Jurkat, Clone E6-1 (cell line): ENCODE measurements around the gene OPRD1.
"Not testable (repeated sequence)": the region's sequence is repeated elsewhere in the genome, so short reads cannot be mapped to it uniquely, and the experiment has no call there.

Experiments
- DNase-seq: peaks from one replicate; pipeline ENCODE4 v3.0.0-alpha.2; 2011; ENCODE audit warnings: low read depth, low spot score
- H3K4me3 ChIP-seq: 2 replicates; pipeline ENCODE4 v1.5.1; 2011; ENCODE audit warnings: mild to moderate bottlenecking, low read length, control low read depth, moderate library complexity

Gene OPRD1

DNA sequence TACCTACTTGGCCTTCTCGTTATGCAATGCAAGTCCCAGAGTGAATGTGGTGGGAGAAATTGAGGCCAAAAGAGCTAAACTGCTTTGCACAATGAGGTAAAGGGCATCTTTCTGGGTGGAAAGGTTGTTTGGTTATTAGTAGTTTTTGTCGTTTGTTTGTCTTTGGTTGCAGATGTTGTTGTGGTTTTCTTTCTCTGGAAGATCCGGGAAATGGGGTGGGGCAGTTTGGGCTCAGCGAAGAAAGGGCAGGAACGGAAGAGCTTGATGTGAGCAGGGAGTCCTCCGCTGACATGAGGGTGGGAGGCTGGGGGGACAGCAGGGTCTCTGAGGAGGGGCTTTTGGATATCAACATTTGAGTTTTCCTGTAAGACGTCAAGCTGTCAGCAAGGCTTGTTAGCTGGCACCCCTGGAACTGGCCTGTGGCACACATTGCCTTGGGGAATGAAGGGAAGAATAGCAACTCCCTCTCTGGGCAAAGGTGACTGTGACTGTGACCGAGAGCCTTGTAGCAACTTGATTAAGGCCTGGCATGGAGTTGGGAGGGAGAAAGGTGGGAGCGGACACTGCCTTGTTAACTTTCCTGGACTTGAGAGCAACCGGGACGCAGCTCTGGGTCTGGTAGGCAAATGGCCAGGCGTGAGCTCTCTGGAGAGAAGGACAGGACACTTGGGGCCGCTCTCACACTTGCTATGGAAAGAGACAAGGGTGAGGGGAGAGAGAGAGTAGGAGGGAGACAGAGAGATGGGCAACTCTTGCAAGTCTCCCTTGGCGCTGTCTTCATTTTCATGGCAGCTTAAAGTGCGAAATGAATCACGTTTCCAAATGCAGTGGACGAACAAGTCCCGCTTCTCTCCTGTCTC, 15.4 kb upstream of the OPRD1 start:
- no peak overlapping the region for H3K4me3 ChIP-seq
- DNase-seq = no peak

DNA sequence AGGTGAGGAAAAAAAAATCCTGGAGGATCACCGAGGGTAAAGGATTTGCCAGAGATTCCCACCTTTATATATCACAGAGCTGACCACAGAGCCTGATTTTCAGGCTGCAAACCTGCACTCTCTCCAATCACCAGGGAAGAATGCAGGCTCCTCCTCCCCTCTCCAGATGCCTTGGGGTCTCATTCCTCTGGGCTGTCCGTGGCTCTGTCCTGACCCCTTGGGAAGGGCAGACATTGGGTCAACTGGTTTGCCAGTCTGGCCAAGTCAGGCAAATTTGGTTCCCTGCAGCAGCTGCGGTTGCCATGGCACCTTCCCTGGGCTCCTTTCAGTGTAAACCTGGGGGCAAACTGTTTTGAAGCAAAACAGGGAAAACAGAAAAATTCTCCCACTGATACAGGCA, 11.6 kb upstream of the OPRD1 start:
- H3K4me3 ChIP-seq = no peak overlapping the region
- DNase-seq = no peak

DNA sequence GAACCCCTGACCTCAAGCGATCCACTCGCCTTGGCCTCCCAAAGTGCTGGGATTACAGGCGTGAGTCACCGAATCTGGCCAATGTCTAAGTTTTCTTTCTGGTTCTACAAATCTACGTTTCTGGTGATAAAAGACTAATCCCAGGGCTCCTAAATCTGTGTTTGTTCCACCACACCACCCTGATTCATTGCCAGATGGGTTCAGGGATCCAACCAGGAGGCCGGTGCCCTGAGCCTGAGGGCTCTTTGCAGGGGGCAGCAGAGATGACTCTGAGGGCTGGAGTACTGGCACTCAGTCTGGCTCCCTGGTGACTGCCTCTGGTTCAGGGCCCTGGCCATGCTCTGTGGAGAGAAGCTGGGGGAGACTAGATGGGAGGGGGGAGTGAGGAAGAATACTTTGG, 10.5 kb upstream of the OPRD1 start:
- DNase-seq = no peak
- no peak overlapping the region for H3K4me3 ChIP-seq

DNA sequence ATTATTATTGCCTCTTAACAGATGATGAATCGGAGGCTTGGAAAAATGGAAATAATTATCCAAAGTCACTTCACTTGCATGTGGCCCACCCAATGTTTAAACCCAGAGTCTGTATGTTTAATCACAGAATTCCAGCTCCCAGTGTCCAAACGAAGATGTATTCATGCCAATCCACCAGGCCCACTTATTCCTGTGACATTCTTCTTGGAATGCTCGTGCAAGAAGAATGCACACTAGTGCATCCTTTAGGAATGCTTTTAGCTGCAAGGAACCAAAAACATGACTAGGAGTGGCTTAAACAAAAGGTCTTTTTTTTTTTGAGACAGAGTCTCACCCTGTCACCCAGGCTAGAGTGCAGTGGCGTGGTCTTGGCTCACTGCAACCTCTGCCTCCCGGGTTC, 8.9 kb upstream of the OPRD1 start:
- H3K4me3 ChIP-seq = no peak overlapping the region
- no peak for DNase-seq

DNA sequence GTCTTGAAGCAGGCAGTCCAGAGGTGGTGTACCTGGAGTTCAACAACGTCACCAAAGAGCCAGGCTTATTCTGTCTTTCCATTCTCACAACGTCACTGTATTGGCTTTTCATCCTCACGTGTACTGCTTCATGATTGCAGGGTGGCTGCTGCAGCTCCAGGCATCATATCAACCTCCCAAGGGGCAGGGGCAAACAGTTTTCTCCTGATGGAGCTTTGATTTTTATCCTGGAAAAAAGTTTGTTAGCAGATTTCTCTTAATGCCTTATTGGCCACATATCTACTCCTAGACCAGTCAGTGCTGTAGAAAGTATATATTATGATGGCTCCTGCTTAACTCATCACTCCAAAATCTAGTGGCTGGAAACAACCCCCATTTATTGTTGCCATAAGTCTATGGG, 8.3 kb upstream of the OPRD1 start:
- DNase-seq = no peak
- no peak overlapping the region for H3K4me3 ChIP-seq

DNA sequence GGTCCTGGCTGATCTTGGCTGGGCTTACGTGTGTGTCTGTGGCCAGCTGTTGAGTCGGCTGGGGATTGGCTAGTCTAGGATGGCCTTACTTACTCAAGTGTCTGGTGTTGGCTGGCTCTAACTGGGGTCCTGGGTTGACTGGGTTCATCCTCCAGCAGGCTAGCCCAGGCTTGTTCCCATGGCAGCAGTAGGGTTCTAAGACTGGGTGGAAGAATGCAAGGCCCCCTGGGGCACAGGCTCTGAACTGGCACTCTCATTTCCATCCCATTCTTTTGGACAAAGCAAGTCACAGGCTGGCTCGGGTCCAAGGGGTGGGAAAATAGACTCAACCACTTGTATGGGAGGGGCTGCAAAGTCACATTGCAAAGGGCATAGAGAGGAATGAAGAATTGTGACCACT, 7.9 kb upstream of the OPRD1 start:
- no peak overlapping the region for H3K4me3 ChIP-seq
- no peak for DNase-seq

DNA sequence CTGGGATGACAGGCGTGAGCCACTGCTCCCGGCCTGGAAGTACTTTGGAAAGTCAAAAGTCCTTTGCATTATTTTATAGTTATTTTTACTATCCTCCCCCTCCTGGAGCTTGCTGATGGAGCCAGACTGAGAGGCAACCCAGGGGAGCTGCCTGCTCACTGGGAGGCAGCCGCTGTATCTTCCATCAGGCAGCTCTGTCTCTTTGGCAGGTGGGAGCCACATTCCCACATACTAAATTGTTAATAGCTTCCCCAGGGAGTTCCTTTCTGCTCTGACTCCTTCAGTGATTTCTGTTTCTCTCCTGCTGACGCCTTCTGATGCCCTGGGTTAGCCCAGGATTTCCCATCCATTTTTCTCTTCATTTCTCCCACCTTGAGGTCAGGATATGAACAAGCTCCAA, 4.9 kb upstream of the OPRD1 start:
- H3K4me3 ChIP-seq = no peak overlapping the region
- no peak for DNase-seq

DNA sequence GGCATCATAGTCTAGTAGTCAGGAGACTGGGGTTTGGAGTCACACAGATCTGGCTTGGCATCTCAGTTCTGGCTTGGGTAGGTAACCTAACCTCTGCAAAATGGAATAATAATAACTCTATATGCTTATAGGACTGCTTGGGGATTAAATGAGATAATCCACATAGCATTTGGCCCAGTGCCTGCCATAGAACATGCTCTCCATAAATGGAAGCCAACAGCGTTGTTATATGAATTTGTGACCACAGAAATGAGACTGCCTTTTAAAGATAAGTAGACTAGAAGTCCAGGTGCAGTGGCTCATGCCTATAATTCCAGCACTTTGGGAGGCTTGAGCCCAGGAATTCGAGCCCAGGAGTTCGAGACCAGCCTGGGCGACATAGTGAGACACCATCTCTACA, 4.0 kb upstream of the OPRD1 start:
- no peak for DNase-seq
- H3K4me3 ChIP-seq = no peak overlapping the region

DNA sequence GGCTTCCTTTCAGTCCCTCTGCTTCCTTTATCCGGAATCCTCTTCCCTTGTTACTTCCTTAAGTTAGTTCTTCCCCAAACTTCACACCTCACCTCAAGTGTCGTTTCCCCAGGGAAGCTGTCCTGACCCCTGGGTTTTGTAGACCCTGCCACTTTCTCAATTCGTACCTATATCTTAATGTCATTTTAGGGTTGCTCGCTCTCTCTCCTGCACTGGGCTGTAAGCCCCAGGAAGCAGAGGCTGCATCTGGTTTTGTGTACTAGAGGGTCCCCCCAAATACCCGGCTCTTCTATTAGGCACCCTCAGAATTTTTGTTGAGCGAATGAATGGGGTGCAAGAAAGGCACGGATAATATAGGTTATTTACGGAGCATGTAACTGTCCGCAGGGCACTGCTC, 603 bp upstream of the OPRD1 start:
- DNase-seq = no peak
- H3K4me3 ChIP-seq = no peak overlapping the region

DNA sequence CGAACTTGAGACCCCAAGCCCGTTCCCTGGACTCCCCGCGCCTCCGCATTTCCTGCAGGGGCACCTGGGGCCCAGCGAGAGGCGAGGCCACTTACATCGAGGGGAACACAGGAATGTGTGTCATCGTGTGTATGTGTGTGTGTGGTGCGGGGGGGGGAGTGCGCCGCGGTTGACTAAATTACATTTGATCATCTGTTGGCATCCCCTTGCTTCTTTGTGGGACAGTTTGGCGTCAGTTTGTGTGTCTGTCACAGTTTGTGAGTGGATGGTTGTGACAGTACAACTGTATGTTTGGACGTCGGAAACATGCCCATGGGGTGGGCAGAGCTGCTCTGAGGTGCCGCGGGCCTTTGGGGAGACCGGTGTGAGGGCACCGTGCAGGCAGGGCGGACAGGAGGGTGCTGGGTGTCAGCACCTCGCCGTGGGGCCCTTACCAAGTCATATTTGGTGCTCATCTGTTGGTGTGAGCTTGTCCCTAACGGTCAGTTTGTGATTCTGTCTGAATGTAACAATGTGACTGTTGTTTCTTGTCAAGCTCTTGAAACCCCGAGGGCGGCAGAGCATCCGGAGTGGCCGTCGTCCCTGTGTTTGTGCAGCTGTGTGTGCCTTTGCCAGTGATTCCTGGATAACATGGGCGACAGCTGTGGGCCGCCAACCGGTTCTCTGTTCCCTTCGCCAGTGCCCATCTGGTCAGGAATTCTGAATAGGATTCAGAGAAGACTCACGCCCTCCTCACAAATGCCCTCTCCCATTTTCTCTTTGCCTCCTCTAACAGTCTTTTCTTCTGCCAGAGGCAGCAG, 899 bp downstream of the OPRD1 start:
- DNase-seq = no peak
- H3K4me3 ChIP-seq = no peak overlapping the region

DNA sequence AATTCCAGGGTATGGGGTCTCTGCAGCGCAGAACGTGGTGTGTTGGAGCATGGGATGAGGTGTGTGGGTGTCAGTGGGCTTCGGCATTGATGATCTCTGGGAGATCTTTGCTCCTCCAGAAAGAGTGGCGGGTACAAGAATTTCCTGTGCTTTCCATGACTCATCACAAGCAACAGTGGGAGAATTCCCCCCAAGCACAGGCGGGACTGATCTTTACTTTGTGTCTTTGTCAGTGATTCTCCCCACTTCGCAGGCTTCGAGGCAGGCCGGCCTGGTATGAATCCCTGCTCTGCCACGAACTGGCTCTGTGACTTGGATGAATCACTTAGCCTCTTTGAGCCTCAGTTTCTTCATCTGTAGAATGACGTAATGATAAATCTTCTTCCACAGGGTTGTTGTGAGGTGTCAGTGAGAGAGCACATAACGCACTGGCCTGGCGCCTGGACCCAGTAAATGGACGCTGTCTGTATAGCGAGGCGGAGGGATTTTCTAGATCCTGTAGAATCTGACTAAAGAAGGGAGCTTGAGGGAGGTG, 2.0 kb downstream of the OPRD1 start:
- no peak overlapping the region for H3K4me3 ChIP-seq
- DNase-seq = no peak

DNA sequence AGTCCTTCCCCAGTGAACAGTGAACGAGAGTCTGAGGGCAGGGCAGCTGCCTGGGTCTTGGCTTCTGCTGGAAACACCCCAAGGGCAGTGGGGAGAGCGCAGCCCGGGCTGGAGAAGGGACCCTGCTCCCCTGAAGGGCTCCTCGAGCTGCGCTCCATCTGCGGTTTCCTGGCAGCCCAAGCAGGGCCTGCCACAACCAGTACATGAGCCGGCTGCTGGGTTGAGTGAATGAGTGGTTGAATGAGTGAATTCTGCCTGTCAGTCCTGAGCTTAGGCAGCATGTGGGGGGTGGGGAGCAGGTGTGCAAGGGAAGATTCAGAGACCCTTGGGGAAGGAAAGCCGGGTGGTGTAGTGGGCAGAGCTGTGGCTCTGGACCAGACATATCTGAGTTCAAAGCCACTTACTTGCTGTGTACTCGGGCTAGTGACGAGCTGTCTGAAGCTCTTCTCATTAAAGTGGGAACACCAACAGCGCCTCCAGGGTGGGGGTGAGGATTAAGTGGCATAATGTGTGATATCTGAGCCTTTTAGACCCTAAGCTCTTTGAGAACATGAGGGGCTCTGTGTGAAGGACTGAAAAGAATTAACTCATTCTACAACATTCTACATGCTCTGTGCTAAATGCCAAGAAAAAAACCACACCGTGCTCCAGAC, 3.7 kb downstream of the OPRD1 start:
- H3K4me3 ChIP-seq = no peak overlapping the region
- peak; percentile 51 for DNase-seq

DNA sequence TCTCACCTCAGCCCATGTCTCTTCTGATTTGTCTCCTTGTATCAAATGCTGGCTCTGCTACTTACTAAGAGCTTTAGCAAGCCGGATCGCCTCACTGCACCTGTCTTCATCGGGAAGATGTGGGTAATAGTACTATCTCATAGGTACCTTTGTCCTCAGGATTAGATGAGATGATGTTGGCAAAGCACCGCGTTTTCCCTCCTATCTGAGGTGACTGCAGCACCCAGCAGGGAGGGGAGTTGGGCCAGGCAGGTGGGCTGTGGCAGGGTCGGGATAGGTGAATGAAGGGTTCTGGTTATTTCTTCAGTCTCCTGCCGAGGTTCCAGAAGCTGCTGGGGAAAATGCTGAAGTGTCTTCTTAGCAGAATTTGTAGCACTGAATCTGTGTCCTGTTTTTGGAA, 5.2 kb downstream of the OPRD1 start:
- DNase-seq = no peak
- no peak overlapping the region for H3K4me3 ChIP-seq

DNA sequence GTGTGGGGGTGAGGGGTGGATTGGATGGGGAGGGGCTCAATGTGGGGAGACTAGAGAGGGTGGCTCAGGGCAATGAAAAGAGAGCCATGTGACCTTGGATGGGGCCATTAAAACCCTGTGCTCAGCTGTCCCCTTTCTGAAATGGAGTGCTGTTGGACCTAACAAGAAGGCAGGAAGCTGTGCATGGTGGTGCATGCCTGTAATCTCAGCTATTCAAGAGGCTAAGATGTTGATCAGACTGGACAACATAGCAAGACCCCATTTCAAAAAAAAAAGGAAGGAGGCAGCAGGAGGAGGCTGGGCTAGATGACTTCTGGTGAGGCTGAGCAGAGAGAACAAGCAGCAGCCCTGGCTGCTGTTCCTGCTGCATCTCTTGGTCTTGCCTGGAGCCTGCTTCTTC, 7.0 kb downstream of the OPRD1 start:
- no peak overlapping the region for H3K4me3 ChIP-seq

DNA sequence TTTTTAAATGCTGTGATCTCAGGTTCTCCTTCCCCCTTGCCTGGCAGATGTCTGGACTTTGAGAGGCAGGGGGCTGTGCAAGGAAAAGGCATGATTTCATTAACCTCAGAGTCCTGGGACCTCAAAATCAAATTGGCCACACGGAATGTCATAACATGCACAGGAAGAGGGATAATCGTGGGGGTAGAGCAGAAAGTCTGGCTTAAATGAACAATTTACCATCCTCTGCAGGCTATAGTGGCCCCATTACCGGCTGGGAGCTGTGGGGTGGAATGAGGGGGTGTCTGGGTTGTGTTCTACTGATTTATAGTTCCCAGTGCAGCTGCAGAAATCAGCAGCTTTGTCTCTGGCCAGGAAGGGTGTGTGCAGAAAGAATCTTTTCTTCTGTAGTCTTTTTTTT, 10.8 kb downstream of the OPRD1 start:
- no peak overlapping the region for H3K4me3 ChIP-seq
- no peak for DNase-seq

More for the DNA sequence above, 7.0 kb downstream of the OPRD1 start:
- DNase-seq = no peak

DNA sequence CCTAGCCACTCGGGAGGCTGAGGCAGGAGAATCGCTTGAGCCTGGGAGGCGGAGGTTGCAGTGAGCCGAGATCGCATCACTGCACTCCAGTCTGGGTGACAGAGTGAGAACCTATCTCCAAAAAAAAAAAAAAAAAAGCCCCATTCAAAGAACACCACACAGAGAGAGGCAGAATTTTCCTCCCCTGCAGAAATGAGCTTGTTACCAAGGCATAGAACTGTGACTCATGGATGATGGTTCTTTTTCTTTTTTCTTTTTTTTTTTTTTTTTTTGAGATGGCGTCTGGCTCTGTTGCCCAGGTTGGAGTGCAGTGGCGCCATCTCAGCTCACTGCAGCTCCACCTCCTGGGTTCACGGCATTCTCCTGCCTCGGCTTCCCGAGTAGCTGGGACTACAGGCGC, 12.1 kb downstream of the OPRD1 start:
- H3K4me3 ChIP-seq, DNase-seq: not testable (repeated sequence)

DNA sequence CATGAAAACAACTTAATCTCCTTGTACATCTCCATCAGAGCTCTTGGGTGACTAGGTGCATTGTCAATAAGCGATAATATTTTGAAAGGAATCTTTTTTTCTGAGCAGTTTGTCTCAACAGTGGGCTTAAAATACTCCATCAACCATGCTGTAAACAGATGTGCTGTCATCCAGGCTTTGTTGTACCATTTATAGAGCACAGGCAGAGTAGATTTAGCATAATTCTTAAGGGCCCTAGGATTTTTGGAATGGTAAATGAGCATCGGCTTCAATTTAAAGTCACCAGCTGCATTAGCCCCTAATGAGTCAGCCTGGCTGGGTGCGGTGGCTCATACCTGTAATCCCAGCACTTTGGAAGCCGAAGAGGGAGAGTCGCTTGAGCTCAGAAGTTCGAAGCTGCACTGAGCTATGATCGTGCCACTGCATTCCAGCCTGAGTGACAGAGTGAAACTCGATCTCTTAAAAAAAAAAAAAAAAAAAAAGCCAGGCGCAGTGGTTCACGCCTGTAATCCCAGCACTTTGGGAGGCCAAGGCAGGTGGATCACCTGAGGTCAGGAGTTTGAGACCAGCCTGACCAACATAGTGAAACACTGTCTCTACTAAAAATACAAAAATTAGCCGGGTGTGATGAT, 16.4 kb downstream of the OPRD1 start:
- H3K4me3 ChIP-seq, DNase-seq: not testable (repeated sequence)

DNA sequence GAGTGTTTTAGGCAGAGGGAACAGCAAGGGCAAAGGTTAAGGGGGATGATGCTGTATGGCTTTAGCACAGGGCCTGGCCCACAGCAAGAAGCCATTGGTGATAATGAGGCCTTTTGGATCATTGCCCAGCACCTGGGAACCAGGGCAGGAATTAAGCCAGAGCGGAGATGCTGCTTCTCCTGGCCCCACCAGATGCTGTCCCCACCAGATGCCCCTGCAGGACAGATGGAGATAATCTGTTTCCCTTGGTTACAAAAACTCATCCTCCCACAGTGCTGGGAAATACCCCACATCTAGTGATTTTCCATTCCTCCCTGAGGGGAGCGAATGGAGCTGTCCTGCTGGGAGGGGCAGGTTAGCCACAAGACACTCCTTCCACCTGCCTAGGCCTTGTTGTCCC, 18.8 kb downstream of the OPRD1 start:
- DNase-seq = no peak

DNA sequence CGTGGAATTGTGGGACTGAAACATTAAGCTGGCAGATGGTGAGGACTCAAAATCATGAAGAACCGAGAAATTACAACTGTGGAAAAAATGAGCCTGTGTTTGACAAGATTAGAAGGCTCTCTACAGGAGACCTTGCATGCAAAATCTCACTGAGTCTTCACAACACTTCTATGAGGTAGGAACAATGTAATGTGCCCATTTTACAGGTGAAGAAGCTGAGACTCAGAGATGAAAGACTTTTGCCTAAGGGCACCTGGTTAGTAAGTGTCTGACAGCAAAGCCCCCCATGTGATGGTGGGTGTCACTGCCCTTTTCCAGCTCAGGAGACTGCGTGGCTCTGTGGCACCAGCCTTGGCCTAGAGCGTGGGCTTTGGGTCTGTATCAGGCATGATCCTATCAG, 21.0 kb downstream of the OPRD1 start:
- H3K4me3 ChIP-seq = no peak overlapping the region
- DNase-seq = no peak

More for the DNA sequence above, 18.8 kb downstream of the OPRD1 start:
- H3K4me3 ChIP-seq = no peak overlapping the region
